ENCODE measurements around the gene RBCK1. TPM values are rescaled to one million over a fixed set of nuclear protein-coding genes. Genes with fewer than 3 reads are reported as not detected.
"Not testable (repeated sequence)": the region's sequence is repeated elsewhere in the genome, so short reads cannot be mapped to it uniquely, and the experiment has no call there.

Gene RBCK1
- total RNA-seq, 1 donor from 2014 or later = 41.2 TPM

DNA sequence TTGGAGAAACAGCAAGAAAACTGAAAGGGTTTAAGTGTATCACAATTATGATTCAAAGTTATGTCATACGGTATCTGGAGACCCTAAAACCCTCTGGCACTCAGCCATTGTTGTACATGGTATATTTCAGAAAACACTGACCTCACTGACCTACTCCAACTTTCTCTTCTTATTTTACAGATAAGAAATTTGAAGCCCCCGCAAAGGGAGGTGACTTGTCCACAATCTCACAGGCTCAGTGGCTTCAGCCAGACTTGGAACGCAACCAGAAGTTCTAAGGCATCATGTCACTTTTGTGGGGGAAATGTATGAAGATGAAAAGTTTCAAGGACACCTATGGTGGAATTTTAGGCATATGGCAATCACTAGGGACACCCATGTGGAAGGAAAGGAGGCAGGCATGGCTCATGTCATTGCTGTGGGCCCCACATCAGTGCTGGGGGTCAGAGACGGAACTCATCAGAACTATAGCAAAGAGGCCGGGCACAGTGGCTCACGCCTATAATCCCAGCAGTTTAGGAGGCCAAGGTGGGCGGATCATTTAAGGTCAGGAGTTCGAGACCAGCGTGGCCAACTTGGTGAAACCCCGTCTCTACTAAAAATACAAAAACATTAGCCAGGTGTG, 32.7 kb upstream of the RBCK1 start:
- peak; percentile 55 for DNase-seq (ENCODE audit: low spot score)

DNA sequence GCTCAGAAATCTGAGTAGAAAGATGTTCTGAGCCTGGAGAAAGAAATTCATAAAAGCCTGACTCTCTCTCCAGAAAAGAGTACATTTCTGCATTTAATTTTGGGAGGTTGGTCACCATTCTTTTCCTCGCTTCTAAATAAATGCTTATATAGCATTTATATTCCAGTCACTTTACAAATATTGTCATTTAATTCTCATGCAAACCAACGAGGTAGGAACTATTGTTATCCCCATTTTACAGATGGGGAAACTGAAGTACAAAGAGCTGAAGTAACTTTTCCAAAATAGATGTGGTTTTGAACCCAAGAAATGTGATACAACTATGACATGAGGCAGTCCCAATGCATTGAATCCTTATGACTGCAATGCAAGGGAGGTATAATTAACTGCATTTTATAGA, 32.0 kb upstream of the RBCK1 start:
- DNase-seq (ENCODE audit: low spot score) = no peak

DNA sequence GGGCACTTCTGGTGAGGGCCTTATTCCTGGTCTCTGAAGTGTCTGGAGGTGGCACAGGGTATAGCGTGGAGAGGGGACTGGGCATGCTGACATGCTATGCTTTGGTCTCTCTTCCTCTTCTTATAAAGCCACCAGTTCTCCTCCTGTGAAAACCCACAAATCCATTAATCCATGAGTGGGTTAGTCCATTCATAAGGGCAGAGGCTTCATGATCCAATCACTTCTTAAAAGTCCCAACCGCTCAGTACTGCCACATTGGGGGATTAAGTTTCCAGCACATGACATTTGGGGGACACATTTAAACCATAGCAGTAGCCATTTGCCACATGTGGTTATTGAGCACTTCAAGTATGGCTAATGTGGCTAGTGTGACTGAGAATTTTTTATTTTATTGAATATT, 31.3 kb upstream of the RBCK1 start:
- no peak for DNase-seq (ENCODE audit: low spot score)

DNA sequence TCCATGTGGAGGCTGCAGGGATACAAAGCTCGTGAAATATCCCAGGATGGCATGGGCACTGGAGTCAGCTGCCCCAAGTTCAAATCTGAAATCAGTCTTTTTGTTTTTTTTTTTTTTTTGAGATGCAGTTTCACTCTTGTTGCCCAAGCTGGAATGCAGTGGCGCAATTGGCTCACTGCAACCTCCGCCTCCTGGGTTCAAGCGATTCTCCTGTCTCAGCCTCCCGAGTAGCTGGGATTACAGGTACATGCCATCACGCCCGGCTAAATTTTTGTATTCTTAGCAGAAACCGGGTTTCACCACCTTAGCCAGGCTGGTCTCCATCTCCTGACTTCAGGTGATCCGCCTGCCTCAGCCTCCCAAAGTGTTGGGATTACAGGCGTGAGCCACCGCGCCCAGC, 30.5 kb upstream of the RBCK1 start:
- DNase-seq (ENCODE audit: low spot score) = not testable (repeated sequence)

DNA sequence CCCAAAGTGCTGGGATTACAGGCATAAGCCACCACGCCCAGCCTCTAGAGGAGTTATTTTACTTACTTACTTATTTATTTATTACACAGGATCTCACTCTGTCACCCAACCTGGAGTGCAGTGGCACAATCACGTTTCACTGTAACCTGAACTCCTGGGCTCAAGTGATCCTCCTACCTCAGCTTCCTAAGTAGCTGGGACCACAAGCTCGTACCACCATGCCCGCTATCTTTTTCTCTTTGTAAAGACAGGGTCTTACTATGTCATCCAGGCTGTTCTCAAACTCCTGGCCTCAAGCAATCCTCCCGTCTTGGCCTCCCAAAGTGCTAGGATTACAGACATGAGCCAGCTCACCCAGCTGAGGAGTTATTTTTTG, 29.1 kb upstream of the RBCK1 start:
- no peak for DNase-seq (ENCODE audit: low spot score)

DNA sequence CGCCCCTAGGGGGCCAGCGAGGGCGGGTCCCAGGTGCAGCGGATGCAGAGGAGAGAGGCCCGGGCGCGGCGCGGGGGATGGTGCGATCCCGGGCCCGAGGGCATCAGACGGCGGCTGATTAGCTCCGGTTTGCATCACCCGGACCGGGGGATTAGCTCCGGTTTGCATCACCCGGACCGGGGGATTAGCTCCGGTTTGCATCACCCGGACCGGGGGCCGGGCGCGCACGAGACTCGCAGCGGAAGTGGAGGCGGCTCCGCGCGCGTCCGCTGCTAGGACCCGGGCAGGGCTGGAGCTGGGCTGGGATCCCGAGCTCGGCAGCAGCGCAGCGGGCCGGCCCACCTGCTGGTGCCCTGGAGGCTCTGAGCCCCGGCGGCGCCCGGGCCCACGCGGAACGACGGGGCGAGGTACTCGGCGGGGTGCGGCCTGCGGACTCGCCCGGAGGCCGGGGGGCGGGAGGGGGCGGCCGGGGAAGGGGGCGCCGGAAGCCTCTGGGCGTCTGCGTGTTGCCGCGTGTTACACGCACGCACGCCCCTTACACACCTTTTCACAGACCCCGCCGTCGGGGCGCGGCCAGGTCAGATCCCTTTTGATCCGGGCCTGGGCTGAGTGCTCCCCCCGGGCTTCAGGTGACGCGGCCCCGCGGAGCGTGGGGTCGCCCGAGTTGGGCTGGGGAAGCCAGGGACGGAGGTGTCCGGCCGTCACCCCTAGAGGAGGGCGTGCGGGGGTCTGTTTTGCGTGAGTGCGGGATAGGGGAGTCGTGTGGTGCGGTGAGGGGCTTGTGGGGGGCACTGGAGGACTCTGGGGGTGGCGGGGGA, 27.1 kb upstream of the RBCK1 start:
- DNase-seq (ENCODE audit: low spot score) = no peak

DNA sequence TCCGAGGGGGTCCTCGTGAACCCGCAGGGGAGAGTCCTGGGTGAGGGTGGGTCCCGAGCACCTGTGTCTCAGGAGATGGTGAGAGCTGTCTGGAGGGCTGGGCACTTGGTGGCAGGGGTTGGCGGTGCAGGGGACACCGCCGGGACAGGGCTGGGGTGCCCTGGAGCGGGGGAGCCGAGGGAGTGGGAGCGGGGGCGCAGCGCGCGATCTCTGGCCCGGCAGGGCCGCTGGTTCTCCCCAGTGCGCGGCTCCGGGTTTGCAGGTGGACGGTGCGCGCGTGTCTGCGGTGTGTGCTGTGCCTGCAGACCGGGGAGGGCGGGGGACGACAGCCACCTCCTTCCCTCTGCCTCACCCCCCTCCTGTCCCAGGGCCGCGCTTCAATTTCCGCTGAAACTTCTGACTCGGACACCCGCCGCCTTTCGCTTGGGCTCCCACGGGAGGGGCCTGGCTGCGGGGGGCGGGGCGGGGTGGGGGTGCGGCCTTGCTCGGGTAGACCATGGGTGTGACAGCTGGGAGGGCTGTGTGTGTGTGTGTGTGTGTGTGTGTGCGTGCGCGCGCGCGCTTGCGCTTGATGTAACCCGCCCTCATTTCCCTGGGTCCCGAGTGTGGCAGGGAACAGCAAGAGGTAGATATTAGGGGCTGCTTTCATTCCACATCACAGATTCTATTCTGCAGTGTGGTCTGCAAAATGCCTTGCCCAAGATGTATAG, 26.4 kb upstream of the RBCK1 start:
- DNase-seq (ENCODE audit: low spot score) = peak; percentile 69

DNA sequence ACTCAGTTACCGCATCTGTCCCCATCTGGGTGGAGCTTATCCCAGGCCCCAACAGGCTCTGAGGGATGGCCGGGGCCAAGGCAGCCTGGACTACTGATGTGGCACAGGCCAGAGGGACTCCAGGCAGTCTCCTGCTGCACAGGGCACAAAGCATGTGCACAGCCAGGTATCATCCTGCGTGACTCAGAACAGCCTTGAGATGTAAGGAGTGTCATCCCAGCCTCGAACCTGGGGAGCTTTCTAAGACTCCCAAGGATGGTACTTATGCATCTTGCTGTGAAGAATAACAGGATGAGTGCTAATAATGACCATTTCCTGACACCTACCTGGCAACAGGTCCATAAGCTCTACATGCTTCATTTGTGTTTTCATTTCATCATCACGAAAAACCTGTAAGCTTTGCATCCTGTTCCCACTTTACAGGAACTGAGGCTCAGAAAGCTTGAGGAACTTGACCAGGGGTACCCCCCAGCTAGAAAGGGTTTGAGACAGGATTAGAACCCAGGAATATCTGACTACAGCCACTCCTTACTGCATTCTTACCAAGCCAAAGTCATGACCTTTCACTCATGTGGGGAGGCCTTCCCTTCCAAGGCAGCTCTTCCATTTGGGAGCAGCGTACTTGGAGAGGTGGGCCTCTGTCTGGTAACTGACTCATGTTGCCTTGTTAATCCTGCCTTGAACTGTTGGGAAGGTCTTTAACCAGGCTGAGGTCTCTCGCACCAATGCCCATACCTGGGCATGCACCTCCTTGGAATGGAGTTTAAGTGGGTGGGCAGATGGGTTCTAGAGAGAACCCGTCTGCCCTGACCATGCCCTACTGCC, 25.6 kb upstream of the RBCK1 start:
- no peak for DNase-seq (ENCODE audit: low spot score)

DNA sequence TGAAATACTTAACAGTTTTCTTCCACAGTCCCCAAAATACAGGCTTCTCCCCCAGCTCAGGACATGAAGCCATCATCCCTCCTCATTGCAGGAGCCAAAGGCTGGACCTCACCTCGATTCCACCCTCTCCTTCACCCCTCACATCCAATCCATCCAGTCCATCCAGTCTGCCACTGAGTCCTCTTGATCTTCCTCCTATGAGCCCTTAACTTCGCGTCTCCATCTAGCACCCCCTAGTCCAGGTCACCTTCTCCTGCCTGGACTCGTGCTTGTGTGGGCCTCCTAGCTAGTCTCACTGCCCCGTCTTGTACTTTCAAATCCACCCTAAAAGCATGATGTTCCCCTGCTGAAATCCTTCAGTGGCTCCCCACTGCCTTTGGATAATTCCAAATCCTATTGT, 24.2 kb upstream of the RBCK1 start:
- DNase-seq (ENCODE audit: low spot score) = no peak

DNA sequence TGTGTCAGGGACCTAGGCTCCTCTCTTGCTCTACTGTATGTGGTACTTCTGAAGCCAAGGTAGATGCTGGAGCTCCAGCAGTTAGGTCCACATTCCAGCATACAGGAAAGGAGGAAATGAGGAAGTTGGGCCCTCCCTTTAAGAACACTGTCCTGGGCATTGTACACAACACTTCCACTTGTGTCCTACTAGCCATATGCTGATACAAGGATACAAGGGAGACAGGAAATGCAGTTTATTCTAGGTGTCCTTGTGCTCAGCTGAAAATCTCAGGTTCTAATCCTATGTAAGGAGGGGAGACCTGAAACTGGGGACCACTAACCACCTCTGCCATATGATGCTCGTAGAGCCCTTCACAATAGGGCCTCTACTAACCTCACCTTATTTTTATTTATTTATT, 23.4 kb upstream of the RBCK1 start:
- DNase-seq (ENCODE audit: low spot score) = no peak

DNA sequence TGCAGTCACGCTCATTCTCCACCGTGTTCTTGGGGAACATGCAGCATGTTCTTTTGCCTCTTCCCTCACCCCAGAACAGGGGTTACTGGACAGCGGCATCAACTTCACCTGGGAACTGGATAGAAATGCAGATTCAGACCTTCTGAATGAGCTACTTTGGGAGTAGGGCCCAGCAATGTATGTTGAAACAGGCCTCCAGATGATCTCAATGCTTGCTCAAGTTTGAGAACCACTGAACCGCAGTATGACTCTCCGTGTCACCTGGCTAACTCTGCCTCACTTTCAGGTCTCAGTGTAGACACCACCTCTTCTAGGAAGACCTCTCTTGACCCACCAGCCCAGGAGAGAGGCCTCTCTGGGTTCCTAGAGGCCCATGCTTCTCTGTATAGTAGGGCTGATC, 22.7 kb upstream of the RBCK1 start:
- no peak for DNase-seq (ENCODE audit: low spot score)

DNA sequence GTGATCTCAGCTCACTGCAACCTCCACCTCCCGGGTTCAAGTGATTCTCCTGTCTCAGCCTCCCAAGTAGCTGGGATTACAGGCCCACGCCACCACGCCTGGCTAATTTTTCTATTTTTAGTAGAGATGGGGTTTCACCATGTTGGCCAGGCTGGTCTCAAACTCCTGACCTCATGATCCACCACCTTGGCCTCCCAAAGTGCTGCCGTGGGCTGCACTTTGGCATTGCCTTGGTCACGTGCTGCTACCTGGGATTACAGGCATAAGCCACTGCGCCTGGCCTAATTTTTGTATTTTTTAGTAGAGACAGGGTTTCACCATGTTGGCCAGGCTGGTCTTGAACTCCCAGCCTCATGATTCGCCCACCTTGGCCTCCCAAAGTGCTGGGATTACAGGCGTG, 21.5 kb upstream of the RBCK1 start:
- not testable (repeated sequence) for DNase-seq (ENCODE audit: low spot score)

DNA sequence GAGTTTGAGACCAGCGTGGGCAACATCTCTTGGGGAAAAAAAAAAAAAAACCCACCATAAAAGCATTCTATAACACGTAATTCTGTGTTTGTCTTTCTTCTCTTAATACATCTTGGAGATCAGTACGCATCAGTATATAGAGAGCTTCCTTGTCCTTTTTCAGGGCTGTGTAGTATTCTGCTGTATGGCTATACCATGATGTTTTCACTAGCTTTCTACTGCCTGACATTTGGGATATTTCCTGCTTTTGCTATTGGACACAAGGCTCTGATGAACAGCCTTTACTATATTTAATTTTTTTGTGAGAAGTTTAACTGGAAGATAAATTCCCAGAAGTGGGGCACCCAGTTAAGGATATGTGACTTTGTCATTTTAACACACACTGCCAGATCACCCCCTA, 20.6 kb upstream of the RBCK1 start:
- DNase-seq (ENCODE audit: low spot score) = no peak

DNA sequence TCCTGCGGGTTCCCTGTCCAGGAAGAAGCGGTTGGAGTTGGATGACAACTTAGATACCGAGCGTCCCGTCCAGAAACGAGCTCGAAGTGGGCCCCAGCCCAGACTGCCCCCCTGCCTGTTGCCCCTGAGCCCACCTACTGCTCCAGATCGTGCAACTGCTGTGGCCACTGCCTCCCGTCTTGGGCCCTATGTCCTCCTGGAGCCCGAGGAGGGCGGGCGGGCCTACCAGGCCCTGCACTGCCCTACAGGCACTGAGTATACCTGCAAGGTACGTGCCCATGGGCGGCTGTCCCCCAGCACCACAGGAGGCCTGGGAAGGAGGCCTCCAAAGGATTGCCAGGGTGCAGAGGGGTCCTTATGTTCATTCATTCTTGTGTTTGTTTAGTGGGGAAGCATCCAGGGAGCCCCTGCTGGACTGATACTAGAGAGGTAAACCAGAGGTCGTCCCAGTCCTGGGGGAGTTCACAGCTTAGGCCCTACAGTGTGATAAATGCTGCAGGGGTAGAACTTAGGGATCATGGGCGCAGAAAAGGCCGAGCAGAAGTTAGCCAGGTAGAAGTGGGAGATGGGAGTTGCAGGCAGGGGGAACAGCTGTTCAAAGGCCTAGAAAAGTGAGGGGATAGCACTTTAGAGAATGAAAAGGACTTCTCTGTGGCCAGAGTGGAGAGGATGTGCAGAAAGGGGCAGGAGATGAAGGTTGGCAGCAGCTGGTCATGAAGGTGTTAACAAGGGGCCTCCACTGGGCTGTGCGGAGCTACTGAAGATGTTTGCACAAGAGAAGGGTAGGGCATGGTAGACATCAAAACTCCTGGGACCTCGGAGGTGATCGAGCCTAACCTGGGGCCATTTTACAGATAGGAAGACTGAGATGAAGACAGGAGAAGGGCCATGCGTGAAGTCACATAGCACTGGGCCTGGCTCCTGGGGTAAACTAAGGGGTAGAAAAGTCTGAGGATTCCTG, 19.8 kb upstream of the RBCK1 start:
- DNase-seq (ENCODE audit: low spot score) = no peak

DNA sequence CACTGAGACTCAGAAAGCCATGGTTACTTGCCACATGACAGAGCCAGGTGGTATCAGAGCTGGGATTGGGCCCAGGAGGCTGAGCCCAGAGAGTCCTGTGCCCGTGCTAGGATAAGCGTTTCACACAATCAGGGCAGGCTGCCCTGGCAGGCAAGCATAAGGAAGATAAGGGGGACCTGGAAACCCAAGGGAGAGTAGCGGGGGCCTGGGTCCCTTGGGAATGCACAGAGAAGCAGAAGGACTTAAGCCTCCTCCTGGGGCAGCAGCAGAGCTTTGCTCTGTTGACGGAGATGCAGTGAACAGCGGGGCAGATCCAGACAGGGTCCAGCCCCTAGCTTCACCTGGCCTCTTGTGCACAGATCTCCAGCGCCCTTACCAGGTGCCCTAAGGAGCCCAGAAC, 18.9 kb upstream of the RBCK1 start:
- DNase-seq (ENCODE audit: low spot score) = no peak

DNA sequence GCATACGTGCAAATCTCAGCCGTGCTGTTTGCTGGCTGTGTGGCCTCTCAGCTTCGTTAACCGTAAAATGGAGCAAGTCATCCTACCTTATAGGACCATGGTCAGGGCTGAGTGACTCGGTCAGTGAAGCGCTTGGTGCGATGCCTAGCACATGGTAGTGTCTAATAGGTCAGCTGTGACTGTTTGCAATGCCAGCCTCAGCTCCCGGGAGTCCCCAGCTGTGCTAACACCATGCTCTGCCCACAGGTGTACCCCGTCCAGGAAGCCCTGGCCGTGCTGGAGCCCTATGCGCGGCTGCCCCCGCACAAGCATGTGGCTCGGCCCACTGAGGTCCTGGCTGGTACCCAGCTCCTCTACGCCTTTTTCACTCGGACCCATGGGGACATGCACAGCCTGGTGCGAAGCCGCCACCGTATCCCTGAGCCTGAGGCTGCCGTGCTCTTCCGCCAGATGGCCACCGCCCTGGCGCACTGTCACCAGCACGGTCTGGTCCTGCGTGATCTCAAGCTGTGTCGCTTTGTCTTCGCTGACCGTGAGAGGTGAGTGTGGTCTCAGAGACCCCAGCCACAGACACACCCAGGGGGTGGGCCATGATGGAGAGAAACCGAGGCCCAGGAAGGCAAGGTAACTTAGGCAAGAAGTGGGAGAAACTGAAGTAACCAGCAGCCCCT, 16.9 kb upstream of the RBCK1 start:
- no peak for DNase-seq (ENCODE audit: low spot score)

DNA sequence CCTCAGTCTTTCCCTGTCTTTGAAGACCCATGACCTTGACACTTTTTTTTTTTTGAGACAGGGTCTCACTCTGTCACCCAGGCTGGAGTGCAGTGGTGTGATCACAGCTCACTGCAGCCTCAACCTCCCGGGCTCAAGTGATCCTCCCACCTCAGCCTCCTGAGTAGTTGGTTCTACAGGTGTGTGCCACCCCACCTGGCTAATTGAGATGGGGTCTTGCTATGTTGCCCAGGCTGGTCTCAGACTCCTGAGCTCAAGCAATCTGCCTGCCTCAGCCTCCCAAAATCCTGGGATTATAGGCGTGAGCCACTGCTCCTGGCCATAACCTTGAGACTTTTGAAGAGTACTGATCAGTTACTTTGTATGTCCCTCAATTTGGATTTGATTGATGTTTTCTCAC, 14.8 kb upstream of the RBCK1 start:
- not testable (repeated sequence) for DNase-seq (ENCODE audit: low spot score)

DNA sequence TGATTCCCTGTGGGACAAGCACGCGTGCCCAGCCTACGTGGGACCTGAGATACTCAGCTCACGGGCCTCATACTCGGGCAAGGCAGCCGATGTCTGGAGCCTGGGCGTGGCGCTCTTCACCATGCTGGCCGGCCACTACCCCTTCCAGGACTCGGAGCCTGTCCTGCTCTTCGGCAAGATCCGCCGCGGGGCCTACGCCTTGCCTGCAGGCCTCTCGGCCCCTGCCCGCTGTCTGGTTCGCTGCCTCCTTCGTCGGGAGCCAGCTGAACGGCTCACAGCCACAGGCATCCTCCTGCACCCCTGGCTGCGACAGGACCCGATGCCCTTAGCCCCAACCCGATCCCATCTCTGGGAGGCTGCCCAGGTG, 11.9 kb upstream of the RBCK1 start:
- no peak for DNase-seq (ENCODE audit: low spot score)

DNA sequence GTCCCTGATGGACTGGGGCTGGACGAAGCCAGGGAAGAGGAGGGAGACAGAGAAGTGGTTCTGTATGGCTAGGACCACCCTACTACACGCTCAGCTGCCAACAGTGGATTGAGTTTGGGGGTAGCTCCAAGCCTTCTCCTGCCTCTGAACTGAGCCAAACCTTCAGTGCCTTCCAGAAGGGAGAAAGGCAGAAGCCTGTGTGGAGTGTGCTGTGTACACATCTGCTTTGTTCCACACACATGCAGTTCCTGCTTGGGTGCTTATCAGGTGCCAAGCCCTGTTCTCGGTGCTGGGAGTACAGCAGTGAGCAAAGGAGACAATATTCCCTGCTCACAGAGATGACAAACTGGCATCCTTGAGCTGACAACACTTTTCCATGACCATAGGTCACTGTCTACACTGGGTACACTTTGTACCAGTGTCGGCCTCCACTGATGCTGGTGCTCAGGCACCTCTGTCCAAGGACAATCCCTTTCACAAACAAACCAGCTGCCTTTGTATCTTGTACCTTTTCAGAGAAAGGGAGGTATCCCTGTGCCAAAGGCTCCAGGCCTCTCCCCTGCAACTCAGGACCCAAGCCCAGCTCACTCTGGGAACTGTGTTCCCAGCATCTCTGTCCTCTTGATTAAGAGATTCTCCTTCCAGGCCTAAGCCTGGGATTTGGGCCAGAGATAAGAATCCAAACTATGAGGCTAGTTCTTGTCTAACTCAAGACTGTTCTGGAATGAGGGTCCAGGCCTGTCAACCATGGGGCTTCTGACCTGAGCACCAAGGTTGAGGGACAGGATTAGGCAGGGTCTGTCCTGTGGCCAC, 11.3 kb upstream of the RBCK1 start:
- DNase-seq (ENCODE audit: low spot score) = no peak
